Calu3 (cell line): ENCODE data around the gene PDE6G. TPM values are rescaled to one million over a fixed set of nuclear protein-coding genes. Genes with fewer than 3 reads are reported as not detected.

ENCODE experiments used
- BruUV-seq: library from RNA; stranded (reverse); fragments of 400-500 nt; replicated peaks from 2 replicates; lab custom pipeline; 2021; lab: Mats Ljungman, UMichigan
- CTCF ChIA-PET: fragments of 300-600 bp; sonication (Branson Sonifier 250); formaldehyde crosslinking; loops from one replicate; lab custom pipeline; 2022; ENCODE audit warnings: antibody characterized with exemption; lab: Charles Lee
- DNase-seq: peaks from one replicate; pipeline ENCODE4 v3.0.0; 2022
- H3K27ac Mint-ChIP-seq: one replicate; pipeline ENCODE4 v1.8.0; 2022; ENCODE audit warnings: mixed read lengths; ENCODE audit not compliant: unreplicated experiment
- H3K27me3 Mint-ChIP-seq: one replicate; pipeline ENCODE4 v1.8.0; 2022; ENCODE audit warnings: mixed read lengths; ENCODE audit not compliant: unreplicated experiment
- H3K36me3 Mint-ChIP-seq: one replicate; pipeline ENCODE4 v1.8.0; 2022; ENCODE audit warnings: mild to moderate bottlenecking, moderate library complexity, mixed read lengths; ENCODE audit not compliant: insufficient read depth, unreplicated experiment
- H3K4me1 Mint-ChIP-seq: one replicate; pipeline ENCODE4 v1.8.0; 2022; ENCODE audit warnings: mild to moderate bottlenecking, low read depth, mixed read lengths; ENCODE audit not compliant: unreplicated experiment
- H3K4me3 Mint-ChIP-seq: one replicate; pipeline ENCODE4 v1.8.0; 2022; ENCODE audit warnings: mild to moderate bottlenecking, low read depth, moderate library complexity, mixed read lengths; ENCODE audit not compliant: unreplicated experiment
- H3K9me3 Mint-ChIP-seq: one replicate; pipeline ENCODE4 v1.8.0; 2022; ENCODE audit warnings: low read depth, mixed read lengths; ENCODE audit not compliant: unreplicated experiment
- CTCF ChIP-seq: fragments of 200-600 bp; IDR thresholded peaks from one replicate; pipeline ENCODE4 v1.8.0; 2022; ENCODE audit warnings: antibody characterized with exemption; ENCODE audit not compliant: unreplicated experiment
- intact Hi-C: fragments of 100-400 bp; cut with micrococcal nuclease; formaldehyde crosslinking; loops from one replicate; pipeline ENCODE4 v1.10.0; 2022; ENCODE audit not compliant: unreplicated experiment
- total RNA-seq: library from RNA; stranded (reverse); gene quantifications from 2 replicates; pipeline ENCODE4 v1.2.3, GENCODE V29; 2022

The PDE6G gene
- total RNA-seq, 1 experiment from 2014 or later, result not detected

DNA sequence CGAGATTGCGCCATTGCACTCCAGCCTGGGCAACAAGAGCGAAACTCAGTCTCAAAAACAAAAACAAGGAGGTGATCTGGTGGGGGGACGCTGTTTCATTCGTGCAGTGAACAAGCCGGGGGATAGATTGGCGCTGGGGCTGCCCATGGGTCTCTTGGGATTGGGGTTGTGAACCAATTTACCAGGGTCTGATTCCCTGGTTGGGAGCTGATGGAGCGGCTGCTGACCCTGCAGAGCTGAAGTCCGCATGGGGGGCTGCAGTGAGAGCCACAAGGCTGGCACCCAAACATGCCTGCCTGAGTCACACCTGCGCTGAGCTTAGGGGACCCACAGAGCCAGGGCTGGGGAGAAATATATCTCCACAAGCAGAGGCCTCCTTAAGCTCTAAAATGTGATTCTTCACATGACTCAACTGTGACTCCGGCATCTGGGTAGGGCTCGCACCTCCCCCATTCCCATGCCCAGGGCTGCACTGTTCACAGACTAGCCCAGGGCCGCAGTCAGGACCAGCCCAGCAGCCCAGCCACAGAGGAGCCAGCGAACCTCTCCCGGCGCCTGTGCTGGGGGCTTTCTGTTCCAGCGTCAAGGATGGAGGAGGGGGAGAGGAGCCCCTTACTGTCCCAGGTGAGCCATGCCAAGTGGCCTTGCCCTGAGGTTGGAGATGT is 14.4 kb downstream of the PDE6G start:
- H3K36me3 Mint-ChIP-seq, result peaks cover 9% of the 10 kb centered on the region
- H3K27ac Mint-ChIP-seq, result no peak overlapping the region
- BruUV-seq, result no TSS peak

GRCh38 chr17:81640011-81640410 is 16.3 kb downstream of the PDE6G start:
- peaks cover 26% of the 10 kb centered on the region for H3K36me3 Mint-ChIP-seq
- no peak for DNase-seq
- no peak for TF ChIP-seq CTCF
- no peak overlapping the region for H3K4me3 Mint-ChIP-seq
- CTCF ChIA-PET, result no interaction called here
- H3K4me1 Mint-ChIP-seq, result no peaks in the 10 kb centered on the region
- no peaks in the 10 kb centered on the region for H3K27me3 Mint-ChIP-seq
- no peak overlapping the region for H3K27ac Mint-ChIP-seq
- intact Hi-C loops, result no loop called here
- no peaks in the 10 kb centered on the region for H3K9me3 Mint-ChIP-seq
- BruUV-seq, result no TSS peak

More for the DNA sequence above, 14.4 kb downstream of the PDE6G start:
- no peaks in the 10 kb centered on the region for H3K9me3 Mint-ChIP-seq
- peaks cover 2% of the 10 kb centered on the region for H3K27me3 Mint-ChIP-seq
- H3K4me3 Mint-ChIP-seq, result no peak overlapping the region
- no peak for DNase-seq
- no peaks in the 10 kb centered on the region for H3K4me1 Mint-ChIP-seq
- intact Hi-C loops, result no loop called here
- no peak for TF ChIP-seq CTCF
- CTCF ChIA-PET, result interaction anchor here (1.0 kb wide), 1 partner anchor 41 kb away, joined by 3 read pairs; no protein-coding TSS in a partner anchor

GRCh38 chr17:81638683-81639082 is 17.7 kb downstream of the PDE6G start:
- Mint-ChIP-seq H3K36me3 (peaks cover 26% of the 10 kb centered on the region), H3K4me1 (no peaks in the 10 kb centered on the region), H3K27me3 (no peaks in the 10 kb centered on the region), H3K27ac (no peak overlapping the region), H3K9me3 (no peaks in the 10 kb centered on the region), H3K4me3 (no peak overlapping the region)
- no peak for DNase-seq
- intact Hi-C loops, result no loop called here
- TF ChIP-seq CTCF, result no peak
- CTCF ChIA-PET, result interaction anchor here (0.6 to 0.9 kb wide), 3 partner anchors 9 to 92 kb away, joined by 5 to 7 read pairs (median 5); no protein-coding TSS in a partner anchor
- no TSS peak for BruUV-seq

GRCh38 chr17:81636505-81637288 is 19.6 kb downstream of the PDE6G start, which contains the start of the genes NPLOC4 and TSPAN10:
NPLOC4 (minus strand) TSS chr17:81637112; CDS start chr17:81636930, 182 bp downstream.
TSPAN10 (plus strand) TSS chr17:81637196; CDS start chr17:81642413, 5,217 bp downstream.
- H3K9me3 Mint-ChIP-seq, result no peaks in the 10 kb centered on the region
- no peaks in the 10 kb centered on the region for H3K4me1 Mint-ChIP-seq
- TF ChIP-seq CTCF, result no peak
- peaks cover 31% of the 10 kb centered on the region for H3K36me3 Mint-ChIP-seq
- H3K27me3 Mint-ChIP-seq, result no peaks in the 10 kb centered on the region
- no TSS peak for BruUV-seq
- intact Hi-C loops, result loop anchor here (2.0 kb wide), 1 partner anchor 28 kb away; no protein-coding TSS in a partner anchor
- CTCF ChIA-PET, result no interaction called here
- H3K27ac Mint-ChIP-seq, result peak within 1 kb of the TSS; percentile 88
- DNase-seq, result peak; percentile 90
- peak within 1 kb of the TSS; percentile 83 for H3K4me3 Mint-ChIP-seq
